ENCODE measurements around the gene NEDD4L. TPM values are rescaled to one million over a fixed set of nuclear protein-coding genes. Genes with fewer than 3 reads are reported as not detected.

The NEDD4L gene
- total and polyA plus RNA-seq, 2 experiments from 2014 or later: 36.2 to 72.3 TPM

- TF ChIP-seq, protein P1, sequence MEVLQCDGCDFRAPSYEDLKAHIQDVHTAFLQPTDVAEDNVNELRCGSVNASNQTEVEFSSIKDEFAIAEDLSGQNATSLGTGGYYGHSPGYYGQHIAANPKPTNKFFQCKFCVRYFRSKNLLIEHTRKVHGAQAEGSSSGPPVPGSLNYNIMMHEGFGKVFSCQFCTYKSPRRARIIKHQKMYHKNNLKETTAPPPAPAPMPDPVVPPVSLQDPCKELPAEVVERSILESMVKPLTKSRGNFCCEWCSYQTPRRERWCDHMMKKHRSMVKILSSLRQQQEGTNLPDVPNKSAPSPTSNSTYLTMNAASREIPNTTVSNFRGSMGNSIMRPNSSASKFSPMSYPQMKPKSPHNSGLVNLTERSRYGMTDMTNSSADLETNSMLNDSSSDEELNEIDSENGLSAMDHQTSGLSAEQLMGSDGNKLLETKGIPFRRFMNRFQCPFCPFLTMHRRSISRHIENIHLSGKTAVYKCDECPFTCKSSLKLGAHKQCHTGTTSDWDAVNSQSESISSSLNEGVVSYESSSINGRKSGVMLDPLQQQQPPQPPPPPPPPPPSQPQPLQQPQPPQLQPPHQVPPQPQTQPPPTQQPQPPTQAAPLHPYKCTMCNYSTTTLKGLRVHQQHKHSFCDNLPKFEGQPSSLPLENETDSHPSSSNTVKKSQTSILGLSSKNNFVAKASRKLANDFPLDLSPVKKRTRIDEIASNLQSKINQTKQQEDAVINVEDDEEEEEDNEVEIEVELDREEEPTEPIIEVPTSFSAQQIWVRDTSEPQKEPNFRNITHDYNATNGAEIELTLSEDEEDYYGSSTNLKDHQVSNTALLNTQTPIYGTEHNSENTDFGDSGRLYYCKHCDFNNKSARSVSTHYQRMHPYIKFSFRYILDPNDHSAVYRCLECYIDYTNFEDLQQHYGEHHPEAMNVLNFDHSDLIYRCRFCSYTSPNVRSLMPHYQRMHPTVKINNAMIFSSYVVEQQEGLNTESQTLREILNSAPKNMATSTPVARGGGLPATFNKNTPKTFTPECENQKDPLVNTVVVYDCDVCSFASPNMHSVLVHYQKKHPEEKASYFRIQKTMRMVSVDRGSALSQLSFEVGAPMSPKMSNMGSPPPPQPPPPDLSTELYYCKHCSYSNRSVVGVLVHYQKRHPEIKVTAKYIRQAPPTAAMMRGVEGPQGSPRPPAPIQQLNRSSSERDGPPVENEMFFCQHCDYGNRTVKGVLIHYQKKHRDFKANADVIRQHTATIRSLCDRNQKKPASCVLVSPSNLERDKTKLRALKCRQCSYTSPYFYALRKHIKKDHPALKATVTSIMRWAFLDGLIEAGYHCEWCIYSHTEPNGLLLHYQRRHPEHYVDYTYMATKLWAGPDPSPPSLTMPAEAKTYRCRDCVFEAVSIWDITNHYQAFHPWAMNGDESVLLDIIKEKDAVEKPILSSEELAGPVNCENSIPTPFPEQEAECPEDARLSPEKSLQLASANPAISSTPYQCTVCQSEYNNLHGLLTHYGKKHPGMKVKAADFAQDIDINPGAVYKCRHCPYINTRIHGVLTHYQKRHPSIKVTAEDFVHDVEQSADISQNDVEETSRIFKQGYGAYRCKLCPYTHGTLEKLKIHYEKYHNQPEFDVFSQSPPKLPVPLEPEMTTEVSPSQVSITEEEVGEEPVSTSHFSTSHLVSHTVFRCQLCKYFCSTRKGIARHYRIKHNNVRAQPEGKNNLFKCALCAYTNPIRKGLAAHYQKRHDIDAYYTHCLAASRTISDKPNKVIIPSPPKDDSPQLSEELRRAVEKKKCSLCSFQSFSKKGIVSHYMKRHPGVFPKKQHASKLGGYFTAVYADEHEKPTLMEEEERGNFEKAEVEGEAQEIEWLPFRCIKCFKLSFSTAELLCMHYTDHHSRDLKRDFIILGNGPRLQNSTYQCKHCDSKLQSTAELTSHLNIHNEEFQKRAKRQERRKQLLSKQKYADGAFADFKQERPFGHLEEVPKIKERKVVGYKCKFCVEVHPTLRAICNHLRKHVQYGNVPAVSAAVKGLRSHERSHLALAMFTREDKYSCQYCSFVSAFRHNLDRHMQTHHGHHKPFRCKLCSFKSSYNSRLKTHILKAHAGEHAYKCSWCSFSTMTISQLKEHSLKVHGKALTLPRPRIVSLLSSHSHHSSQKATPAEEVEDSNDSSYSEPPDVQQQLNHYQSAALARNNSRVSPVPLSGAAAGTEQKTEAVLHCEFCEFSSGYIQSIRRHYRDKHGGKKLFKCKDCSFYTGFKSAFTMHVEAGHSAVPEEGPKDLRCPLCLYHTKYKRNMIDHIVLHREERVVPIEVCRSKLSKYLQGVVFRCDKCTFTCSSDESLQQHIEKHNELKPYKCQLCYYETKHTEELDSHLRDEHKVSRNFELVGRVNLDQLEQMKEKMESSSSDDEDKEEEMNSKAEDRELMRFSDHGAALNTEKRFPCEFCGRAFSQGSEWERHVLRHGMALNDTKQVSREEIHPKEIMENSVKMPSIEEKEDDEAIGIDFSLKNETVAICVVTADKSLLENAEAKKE (CRISPR knock-in tag; IDR thresholded peaks at IDR 0.05): no peak
- no peak for TF ChIP-seq ZNF331 (CRISPR knock-in tag; IDR thresholded peaks at IDR 0.05; ENCODE audit: low read depth)
- TF ChIP-seq ETS1 (IDR thresholded peaks at IDR 0.05): no peak
- TF ChIP-seq ZNF114 (CRISPR knock-in tag; IDR thresholded peaks at IDR 0.05): no peak
Observed at GRCh38 chr18:58183226-58183625, 139.2 kb downstream of the NEDD4L start (continued).

DNA sequence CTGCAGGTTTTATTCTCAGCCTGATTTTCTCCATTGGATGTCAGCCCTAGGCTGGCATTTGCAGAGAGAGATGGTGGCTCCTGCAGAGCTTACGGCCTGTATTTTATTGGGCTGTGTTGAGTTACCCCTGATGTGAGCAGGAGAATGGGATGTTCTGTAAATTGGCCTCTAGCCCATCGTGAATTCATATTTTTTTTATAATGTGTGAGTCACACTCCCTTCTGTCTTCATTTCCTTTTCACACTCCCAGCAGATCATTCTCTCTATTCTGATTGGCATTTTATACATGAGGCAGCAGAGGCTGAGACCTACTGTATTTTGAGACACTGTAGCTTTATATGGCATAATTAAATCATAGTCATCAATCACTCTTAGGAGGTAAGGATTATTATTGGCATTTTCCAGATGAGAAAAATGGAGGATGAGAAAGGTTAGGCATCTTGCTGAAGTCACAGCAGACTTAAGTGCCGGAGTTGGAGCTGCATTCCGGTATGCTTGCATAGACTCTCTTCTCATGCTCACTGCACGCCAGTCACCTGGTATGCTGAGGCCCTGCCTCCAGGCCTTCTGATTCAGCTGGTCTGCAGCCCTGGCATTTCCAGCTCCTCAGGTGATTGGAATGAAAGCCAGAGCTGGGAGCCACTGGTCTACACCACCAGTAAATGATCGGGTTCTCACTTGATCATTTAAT lies 142.4 kb downstream of the NEDD4L start:
- H3K4me2 ChIP-seq: no peak overlapping the region
- H4K20me1 ChIP-seq (replicated peaks; ENCODE audit: insufficient read depth): peaks cover 3% of the 10 kb centered on the region; the same call in 1 of the 2 replicates
- H3K36me3 Mint-ChIP-seq (ENCODE audit: low read depth): peaks cover 10% of the 10 kb centered on the region
- no peak overlapping the region for H3K27ac Mint-ChIP-seq
- no peak overlapping the region for H3K4me3 ChIP-seq
- no peaks in the 10 kb centered on the region for H3K27me3 ChIP-seq (ENCODE audit: insufficient read depth)
- no peak for DNase-seq (ENCODE audit: low spot score)
- ATAC-seq: no peak
- H3K27me3 Mint-ChIP-seq (ENCODE audit: insufficient read depth, low read depth, poor library complexity): peaks cover 11% of the 10 kb centered on the region
- no peak overlapping the region for H3K4me3 Mint-ChIP-seq
- no peaks in the 10 kb centered on the region for H3K36me3 ChIP-seq (ENCODE audit: insufficient read depth)
- no peaks in the 10 kb centered on the region for H3F3A ChIP-seq (replicated peaks; ENCODE audit: low read depth)
- peaks cover 65% of the 10 kb centered on the region for H3K79me2 ChIP-seq (replicated peaks; ENCODE audit: insufficient read depth)
- H3K9me3 Mint-ChIP-seq: peaks cover 13% of the 10 kb centered on the region; the same call in 2 of the 3 replicates
- peaks cover 36% of the 10 kb centered on the region for H3K4me1 ChIP-seq (ENCODE audit: insufficient read depth)
- no peak for TF ChIP-seq CREB1 (CRISPR knock-in tag; IDR thresholded peaks at IDR 0.05; ENCODE audit: low read depth)
- TF ChIP-seq ZNF331 (CRISPR knock-in tag; IDR thresholded peaks at IDR 0.05; ENCODE audit: low read depth): no peak
- no peak for TF ChIP-seq POLR2AphosphoS5 (IDR thresholded peaks at IDR 0.05; ENCODE audit: low read depth)
- TF ChIP-seq, protein P1 (CRISPR knock-in tag; IDR thresholded peaks at IDR 0.05): no peak
- H3K27ac ChIP-seq (ENCODE audit: low read depth): no peak overlapping the region
- H2AFZ ChIP-seq: no peak overlapping the region
- no peaks in the 10 kb centered on the region for H3K9me2 ChIP-seq (ENCODE audit: insufficient read depth)
- peaks cover 47% of the 10 kb centered on the region for H3K4me1 Mint-ChIP-seq
